Skin epidermis (tissue), 12 donors: ENCODE measurements around the gene SCD5.

Experiments used
- H3K27ac ChIP-seq, 21 experiments: fragments of 200-600 bp; sonication (generic) in 11 of 21; one replicate each; pipeline ENCODE4 v1.5.0; 2020; ENCODE audit warnings: mild to moderate bottlenecking in 3 of 21, inconsistent platforms in 2 of 21, moderate library complexity in 2 of 21
- H3K4me3 ChIP-seq, 7 experiments: fragments of 200-600 bp; sonication (generic) in 2 of 7; one replicate each; pipeline ENCODE4 v1.5.0; 2020; ENCODE audit warnings: inconsistent platforms in 2 of 7, mild to moderate bottlenecking in 2 of 7, moderate library complexity in 1 of 7

SCD5 gene

DNA sequence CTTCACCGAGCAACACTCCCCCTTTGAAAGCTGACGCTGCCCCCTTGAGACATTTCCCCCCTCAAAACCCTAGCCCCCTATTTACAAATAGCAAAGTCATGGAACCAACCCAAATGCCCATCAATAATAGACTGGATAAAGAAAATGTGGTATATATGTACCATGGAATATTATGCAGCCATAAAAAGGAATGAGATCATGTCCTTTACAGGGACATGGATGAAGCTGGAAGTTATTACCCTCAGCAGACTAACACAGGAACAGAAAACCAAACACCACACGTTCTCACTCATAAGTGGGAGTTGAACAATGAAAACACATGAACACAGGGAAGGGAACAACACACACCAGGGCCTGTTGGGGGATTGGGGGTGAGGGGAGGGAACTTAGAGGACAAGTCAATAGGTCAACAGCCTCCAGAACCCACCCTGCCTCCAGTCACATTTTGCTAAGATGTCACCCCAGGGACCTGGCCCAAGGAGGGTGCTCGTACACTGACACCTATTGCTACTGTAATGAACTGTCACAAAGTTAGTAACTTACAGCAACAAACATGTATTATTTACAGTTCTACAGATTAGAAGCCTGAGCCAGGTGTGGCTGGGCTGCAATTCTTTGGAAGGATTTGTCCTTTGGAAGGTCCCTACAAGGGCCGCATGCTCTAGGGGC, 20.6 kb downstream of the SCD5 start:
- H3K4me3 ChIP-seq = no peak overlapping the region
- H3K27ac ChIP-seq = no peak overlapping the region

- no peak overlapping the region for H3K4me3 ChIP-seq
These were observed 21.6 kb downstream of the SCD5 start for GRCh38 chr4:82776925-82777542.

GRCh38 chr4:82775243-82775642, 23.4 kb downstream of the SCD5 start:
- Histone ChIP-seq H3K27ac (peak overlapping the region in 1 of 21 experiments; percentile 27), H3K4me3 (no peak overlapping the region)

More at GRCh38 chr4:82776925-82777542, 21.6 kb downstream of the SCD5 start:
- no peak overlapping the region for H3K27ac ChIP-seq

GRCh38 chr4:82774711-82775171, 23.9 kb downstream of the SCD5 start:
- H3K27ac ChIP-seq = peak overlapping the region in 1 of 21 experiments; percentile 27

DNA sequence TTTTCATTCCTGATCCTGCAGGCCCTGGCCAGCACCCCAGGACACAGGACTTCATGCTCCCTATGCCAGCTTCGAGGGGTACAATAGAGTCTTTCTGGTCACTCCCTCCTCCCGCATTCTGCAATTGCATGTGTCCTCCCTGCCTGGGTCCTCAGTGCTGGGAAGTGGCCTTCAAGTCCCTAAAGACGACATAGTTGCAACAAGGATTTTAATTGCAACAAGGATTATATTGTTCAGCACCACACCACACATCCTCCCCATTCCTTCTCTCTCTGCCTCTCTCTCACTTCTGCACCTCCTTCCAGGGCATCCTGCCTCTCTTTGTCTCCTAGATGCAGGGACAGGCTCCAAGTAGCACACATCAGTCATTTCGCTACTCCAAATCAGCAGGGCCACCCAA, 25.5 kb downstream of the SCD5 start:
- Histone ChIP-seq H3K4me3 (no peak overlapping the region), H3K27ac (no peak overlapping the region)

More at GRCh38 chr4:82774711-82775171, 23.9 kb downstream of the SCD5 start:
- H3K4me3 ChIP-seq = no peak overlapping the region

GRCh38 chr4:82770607-82771006, 28.0 kb downstream of the SCD5 start:
- Histone ChIP-seq H3K4me3 (no peak overlapping the region), H3K27ac (no peak overlapping the region)

DNA sequence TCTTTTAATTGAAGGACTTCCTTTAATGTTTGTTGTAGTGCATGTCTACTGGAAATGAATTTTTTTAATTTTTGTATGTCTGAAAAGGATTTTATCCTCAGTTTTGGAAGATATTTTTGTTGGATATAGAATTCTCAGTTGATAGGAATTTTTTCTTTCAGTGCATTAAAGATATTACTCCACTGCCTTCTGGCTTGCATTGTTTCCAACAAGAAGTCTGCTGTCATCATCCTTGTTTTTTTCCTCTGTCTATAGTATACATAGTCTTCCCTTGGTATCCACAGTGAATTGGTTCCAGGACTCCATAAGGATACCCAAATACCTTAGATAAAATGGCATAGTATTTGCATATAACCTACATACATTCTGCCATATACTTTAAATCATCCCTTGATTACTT, 33.5 kb downstream of the SCD5 start:
- H3K27ac ChIP-seq = no peak overlapping the region

GRCh38 chr4:82761229-82761628, 37.4 kb downstream of the SCD5 start:
- no peak overlapping the region for H3K4me3 ChIP-seq
- no peak overlapping the region for H3K27ac ChIP-seq

More for the DNA sequence above, 33.5 kb downstream of the SCD5 start:
- no peak overlapping the region for H3K4me3 ChIP-seq

DNA sequence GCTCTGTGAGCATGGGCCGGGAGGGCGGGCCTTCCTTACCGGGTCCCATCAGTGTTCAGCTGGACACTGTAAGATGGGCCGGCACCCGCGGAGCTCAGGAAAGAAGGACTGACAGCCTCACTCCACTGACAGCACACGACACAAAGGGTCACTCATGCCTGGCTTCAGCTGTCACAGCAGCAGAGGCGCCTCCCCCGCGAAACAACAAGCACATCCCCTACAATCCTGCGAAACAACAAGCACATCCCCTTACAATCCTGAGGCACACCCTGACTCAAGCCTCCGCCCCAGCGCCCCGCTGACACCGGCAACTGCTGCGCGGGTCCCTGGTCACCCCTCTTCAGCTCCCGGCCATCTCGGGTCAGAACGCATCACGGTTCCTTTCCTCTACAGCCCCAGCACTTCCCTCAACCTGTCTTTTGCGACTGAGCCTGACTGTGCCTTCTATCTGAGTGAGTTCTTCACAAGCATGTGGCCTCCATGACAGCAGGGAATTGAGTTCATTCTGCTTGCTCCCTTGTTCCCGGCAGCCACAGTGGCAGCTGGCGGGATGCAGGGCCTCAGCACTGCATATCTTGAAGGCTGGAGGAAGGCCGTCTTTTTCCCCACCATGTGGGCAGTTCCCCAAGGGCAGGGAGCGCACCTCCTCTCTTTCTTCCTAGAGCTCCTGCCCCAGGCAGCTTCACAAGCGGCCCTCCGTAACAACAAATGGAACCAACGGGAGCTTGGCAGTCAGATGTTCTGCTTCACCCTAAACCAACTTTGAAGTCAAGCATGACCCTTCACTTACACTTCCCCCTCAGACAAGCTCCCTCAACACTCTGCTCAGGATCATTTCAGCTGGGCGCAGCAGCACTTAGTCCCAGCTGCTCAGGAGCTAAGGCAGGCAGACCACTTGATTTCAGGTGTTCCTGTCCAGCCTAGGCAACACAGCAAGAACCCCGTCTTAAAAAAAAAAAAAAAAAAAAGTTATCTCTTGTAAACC, 39.6 kb downstream of the SCD5 start:
- no peak overlapping the region for H3K4me3 ChIP-seq
- H3K27ac ChIP-seq = no peak overlapping the region

GRCh38 chr4:82756061-82756460, 42.5 kb downstream of the SCD5 start:
- Histone ChIP-seq H3K27ac (no peak overlapping the region), H3K4me3 (no peak overlapping the region)

GRCh38 chr4:82755650-82756049, 42.9 kb downstream of the SCD5 start:
- Histone ChIP-seq H3K4me3 (no peak overlapping the region), H3K27ac (no peak overlapping the region)

DNA sequence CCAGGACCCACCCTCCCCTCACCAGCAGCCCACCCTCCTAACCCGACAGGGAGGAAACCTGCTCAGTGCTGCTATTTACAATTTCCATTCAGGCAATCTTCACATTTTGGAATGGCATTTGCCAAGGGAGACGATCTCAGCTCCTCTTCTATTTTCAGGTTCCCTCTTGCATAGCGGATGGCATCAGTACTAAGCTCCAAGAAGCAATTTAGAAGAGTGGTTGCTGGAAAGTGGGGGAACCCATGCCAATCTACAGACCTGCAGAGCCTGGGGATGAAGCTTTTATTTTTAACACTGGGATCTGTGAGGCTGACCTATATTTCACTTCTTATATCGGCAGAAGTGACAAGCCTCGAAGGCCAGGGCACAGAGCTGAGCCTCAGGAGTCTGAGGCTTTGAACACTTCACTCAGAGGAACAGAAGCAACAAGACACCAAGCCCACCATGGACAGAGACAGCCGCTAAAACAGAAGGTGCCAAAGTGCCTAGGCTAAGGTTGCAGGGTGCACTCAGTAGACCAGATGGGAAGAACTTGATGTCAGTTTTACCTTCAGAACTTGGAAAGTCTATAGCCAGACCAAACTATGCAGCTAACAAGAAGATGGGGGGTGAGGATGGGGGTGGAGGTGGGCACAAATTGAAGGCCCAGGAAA, 44.0 kb downstream of the SCD5 start:
- H3K27ac ChIP-seq = peak overlapping the region in 4 of 21 experiments; percentile 15 to 47 (median 34)
- no peak overlapping the region for H3K4me3 ChIP-seq

GRCh38 chr4:82753725-82754410, 44.7 kb downstream of the SCD5 start:
- no peak overlapping the region for H3K4me3 ChIP-seq
- H3K27ac ChIP-seq = peak overlapping the region in 7 of 21 experiments; percentile 12 to 47 (median 25)

DNA sequence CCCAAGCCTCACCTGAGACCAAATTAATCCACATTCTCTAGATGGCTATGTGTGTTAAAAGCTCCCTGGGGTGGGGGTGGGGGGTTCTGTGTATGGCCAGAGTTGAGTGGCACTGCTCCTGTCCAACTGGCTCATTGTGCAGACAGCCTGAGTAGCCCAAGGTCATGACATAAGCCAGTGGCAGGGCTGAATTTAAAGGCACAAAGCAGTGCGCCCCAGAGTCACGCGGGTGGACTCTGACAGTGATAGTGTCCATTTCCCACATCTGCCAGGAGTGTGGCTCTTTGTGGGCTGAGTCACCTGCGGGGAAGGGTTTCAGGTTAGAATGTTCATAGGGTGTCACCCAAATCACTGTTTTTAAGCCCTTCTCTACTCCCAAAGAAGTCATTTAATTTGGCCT, 45.4 kb downstream of the SCD5 start:
- peak overlapping the region in 5 of 21 experiments; percentile 12 to 42 (median 29) for H3K27ac ChIP-seq
- no peak overlapping the region for H3K4me3 ChIP-seq

DNA sequence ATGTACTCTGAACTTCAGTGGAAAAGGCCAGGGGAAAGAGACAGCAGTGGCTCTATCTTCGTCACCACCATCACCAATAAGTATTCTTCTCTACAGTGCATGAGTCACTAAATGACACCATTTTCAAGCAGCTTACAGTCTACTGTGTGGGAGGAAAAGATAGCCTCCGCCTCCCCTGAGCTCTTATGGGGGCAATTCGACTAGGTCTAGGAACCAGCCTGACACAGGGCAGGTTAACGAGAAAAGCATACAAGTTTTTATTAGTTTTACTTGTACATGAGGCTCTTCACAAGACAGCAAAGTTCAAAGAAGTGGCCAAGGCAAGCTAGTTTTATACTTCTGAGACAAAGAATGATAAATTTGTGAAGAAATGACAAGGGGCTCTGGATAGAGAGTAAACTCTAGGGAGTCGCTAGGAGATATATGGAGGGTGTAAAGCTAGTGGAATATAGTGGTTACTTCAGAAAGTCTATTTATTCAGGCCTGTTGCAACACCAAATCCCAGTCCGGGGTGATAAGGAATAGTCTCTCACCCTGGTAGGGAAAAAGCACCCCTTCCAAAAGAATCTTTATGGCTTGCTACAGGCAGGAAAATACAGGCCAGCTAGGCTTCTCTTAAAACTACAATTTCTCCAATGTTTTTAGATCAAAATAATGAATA, 49.7 kb downstream of the SCD5 start:
- Histone ChIP-seq H3K4me3 (no peak overlapping the region), H3K27ac (no peak overlapping the region)

GRCh38 chr4:82747686-82748575, 50.7 kb downstream of the SCD5 start:
- Histone ChIP-seq H3K27ac (no peak overlapping the region), H3K4me3 (no peak overlapping the region)

GRCh38 chr4:82746705-82747574, 51.7 kb downstream of the SCD5 start:
- Histone ChIP-seq H3K4me3 (no peak overlapping the region), H3K27ac (no peak overlapping the region)
